ENCODE measurements around the gene EEF1E1.

EEF1E1 gene

DNA sequence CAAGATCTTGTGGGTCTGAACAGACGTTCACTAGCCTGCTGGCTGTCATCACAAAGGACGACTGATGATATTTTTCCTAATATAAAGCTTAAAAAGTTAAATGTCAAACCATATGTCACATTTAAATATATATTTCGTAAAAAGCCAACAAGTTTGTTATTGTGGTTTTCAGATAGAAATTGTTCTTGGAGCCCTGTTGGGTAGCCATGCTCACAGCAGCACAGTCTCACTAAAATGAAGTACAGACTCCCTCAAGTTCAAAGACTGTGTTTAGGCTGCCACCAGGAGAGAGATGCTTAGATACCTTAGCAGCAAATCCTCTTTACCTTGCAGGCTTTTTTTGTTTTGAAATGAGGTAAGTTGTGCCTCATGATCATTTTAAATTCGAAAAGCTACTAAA is 17.8 kb downstream of the EEF1E1 start:
- TF ChIP-seq, protein P1, sequence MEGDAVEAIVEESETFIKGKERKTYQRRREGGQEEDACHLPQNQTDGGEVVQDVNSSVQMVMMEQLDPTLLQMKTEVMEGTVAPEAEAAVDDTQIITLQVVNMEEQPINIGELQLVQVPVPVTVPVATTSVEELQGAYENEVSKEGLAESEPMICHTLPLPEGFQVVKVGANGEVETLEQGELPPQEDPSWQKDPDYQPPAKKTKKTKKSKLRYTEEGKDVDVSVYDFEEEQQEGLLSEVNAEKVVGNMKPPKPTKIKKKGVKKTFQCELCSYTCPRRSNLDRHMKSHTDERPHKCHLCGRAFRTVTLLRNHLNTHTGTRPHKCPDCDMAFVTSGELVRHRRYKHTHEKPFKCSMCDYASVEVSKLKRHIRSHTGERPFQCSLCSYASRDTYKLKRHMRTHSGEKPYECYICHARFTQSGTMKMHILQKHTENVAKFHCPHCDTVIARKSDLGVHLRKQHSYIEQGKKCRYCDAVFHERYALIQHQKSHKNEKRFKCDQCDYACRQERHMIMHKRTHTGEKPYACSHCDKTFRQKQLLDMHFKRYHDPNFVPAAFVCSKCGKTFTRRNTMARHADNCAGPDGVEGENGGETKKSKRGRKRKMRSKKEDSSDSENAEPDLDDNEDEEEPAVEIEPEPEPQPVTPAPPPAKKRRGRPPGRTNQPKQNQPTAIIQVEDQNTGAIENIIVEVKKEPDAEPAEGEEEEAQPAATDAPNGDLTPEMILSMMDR (IDR thresholded peaks at IDR 0.05; ENCODE audit: control extremely low read depth, extremely low read depth, low read depth, missing control alignments), result no peak
- ChIA-PET POLR2A (no interaction called here), CTCF (interaction anchor here (1.1 to 1.7 kb wide), 3 partner anchors 12 to 20 kb away, joined by 3 to 6 read pairs (median 4); partner anchors contain the start of genes BLOC1S5 and EEF1E1)
- no peak for DNase-seq (ENCODE audit: extremely low spot score)

DNA sequence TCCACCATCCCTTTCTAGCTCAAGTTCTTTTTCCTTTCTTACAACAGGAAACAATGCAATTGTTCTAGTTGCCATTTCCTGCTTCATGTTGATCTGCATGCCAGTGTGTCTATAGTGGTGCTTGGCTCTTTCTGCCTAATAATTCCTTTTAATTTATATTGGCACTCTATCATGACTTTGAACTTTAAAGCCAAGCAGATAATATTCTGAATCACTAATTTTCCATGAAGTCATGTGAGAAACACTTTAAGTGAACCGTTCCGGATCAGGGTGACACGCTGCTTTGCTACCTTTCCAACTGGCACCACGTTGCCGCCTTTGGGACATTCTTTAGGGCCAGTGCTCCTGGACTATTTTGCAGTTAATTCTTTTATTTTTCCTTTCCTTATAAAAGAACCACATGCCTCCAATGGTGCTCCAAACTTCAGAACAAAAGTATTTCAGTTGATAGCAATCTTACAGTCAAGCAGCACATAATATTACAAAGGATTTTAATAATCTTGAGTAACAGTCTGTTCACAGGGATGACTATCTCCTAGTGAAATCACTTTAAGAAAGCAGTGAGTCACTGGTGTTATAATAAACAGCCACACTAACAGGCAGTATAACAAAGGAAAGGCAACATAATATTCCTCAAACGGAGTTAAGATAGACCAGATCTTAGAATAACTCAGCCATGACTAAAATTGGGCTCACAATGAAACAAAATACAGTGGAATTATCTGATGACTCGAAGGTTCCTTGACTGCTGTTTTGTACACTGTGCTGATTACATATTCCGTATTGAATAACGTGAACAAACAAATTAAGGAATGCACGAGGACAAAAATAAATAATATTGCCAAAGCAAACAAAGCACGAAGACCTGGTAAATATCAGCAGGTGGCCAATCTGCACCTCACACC is 19.1 kb downstream of the EEF1E1 start:
- TF ChIP-seq, protein P1 (IDR thresholded peaks at IDR 0.05; ENCODE audit: control extremely low read depth, extremely low read depth, low read depth, missing control alignments), result no peak
- no peak for DNase-seq (ENCODE audit: extremely low spot score)
- ChIA-PET CTCF (no interaction called here), POLR2A (no interaction called here)

DNA sequence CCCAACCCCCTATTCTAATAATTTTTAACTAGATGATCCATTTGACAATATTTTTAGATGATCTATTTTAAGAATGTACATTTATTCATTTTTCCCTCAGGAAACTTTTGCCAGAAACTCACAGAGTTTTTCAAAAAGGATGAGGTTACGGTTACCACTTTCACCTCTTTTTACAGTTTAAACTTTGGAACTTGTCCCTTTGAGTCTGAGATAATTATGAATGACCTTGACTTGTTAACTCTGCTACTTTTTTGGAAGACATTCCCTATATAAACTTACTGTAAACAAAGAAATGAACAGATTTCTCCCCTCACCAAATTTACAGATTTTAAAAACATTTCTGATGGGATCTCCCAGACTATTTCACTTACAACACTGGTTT is 19.8 kb downstream of the EEF1E1 start:
- DNase-seq (ENCODE audit: extremely low spot score), result no peak
- CTCF ChIA-PET, result no interaction called here
- TF ChIP-seq, protein P1 (IDR thresholded peaks at IDR 0.05; ENCODE audit: control extremely low read depth, extremely low read depth, low read depth, missing control alignments), result no peak
- POLR2A ChIA-PET, result no interaction called here

DNA sequence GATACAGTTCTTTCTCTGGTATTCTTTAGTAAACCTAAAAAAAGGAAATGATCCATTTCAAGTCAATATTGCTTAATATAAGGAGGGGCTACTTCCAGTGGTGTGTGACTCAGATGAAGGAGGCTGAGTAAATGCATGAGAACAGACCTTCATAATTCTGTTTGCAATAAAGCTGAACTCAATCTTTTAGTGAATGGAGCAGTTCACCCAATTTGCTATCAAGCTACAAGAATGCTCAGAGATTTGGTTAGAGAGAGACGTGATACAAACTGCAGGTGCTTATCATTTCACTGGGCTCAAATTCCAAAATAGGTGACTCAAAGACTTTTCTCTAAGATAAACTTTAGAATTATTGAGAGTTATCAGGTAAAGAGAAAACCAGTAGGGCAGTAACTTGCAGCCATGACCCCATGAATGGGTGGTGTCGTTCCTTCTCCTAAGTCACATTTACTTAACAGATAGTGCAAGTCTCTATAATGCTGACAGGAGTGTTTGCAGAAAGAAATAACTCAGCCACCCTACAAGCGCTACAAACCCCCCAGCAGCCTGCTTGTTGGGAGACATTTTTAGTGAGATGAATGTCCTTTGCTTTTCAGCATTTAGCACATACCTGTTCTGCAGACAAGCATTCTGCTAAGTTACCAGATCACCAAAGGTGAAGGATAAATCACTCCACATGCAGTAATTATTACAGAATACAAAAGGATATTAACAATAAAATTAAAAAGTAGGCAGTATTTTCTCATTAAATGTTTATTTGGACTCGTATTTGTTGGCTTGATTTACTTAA is 21.8 kb downstream of the EEF1E1 start:
- no peak for DNase-seq (ENCODE audit: extremely low spot score)
- TF ChIP-seq, protein P1 (IDR thresholded peaks at IDR 0.05; ENCODE audit: control extremely low read depth, extremely low read depth, low read depth, missing control alignments), result no peak
- ChIA-PET CTCF (interaction anchor here (0.7 to 1.4 kb wide), 2 partner anchors 8 to 15 kb away, joined by 3 read pairs; no protein-coding TSS in a partner anchor), POLR2A (no interaction called here)

DNA sequence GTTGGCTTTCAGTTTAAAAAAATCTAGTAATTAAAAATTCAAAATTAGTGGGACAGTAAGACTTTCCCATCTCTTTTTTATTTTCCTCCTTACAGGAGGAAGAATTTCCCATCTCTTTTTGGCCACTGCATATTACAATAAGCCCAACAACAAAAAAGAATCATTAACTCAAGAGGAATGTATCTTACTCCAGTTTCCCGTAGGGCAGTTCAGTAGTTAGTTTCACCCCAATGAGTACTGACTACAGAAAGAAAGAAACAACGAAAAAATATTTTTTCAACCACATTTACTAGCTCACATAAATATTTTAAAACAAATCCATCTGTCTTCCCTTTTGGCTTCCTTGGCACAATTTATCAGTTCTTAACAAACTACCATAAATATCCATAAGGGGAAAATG is 23.2 kb downstream of the EEF1E1 start:
- ChIA-PET CTCF (interaction anchor here (1.7 kb wide), 1 partner anchor 356 kb away, joined by 4 read pairs; no protein-coding TSS in a partner anchor), POLR2A (no interaction called here)
- no peak for DNase-seq (ENCODE audit: extremely low spot score)
- TF ChIP-seq, protein P1 (IDR thresholded peaks at IDR 0.05; ENCODE audit: control extremely low read depth, extremely low read depth, low read depth, missing control alignments), result no peak

DNA sequence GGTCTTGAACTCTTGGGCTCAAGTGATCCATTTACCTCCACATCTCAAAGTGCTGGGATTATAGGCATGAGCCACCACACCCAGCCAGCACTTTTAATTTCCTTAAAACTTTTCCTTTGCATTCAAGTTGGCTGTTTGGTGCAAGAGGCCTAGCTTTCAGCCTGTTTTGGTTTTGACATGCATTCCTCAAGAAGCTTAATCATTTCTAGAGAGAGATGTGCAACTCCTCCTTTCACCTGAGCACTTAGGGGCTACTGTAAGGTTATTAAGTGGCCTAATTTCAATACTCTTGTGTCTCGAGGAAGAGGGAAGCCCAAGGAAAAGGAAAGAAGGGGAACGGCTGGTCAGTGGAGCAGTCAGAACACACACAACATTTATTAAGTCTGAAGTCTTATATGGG is 24.4 kb downstream of the EEF1E1 start:
- ChIA-PET CTCF (no interaction called here), POLR2A (no interaction called here)
- DNase-seq (ENCODE audit: extremely low spot score), result no peak
- TF ChIP-seq, protein P1 (IDR thresholded peaks at IDR 0.05; ENCODE audit: control extremely low read depth, extremely low read depth, low read depth, missing control alignments), result no peak

Data from GM10248 (cell line).